LNCAP (cell line): Measurements from ENCODE around the gene CMBL.

Experiments
- CTCF ChIP-seq: fragments of 450-650 bp; IDR thresholded peaks from 2 replicates; pipeline ENCODE4 v1.5.1; 2017; ENCODE audit warnings: mild to moderate bottlenecking

Gene CMBL

GRCh38 chr5:10307206-10308148 lies at the start of gene CMBL:
TSS of gene CMBL (minus strand) at chr5:10307902. CDS start at chr5:10290762, 17,140 bp downstream.
- TF ChIP-seq CTCF = no peak

GRCh38 chr5:10355071-10355889 lies 47.6 kb upstream of the CMBL start:
- TF ChIP-seq CTCF = no peak

GRCh38 chr5:10354048-10354872 lies 46.6 kb upstream of the CMBL start:
- TF ChIP-seq CTCF = no peak

- TF ChIP-seq CTCF = no peak
These were observed 45.7 kb upstream of the CMBL start, which contains the start of gene MARCHF6 for GRCh38 chr5:10353241-10354047. TSS of gene MARCHF6 (plus strand) at chr5:10353695. CDS start at chr5:10353899, 204 bp downstream.

GRCh38 chr5:10352430-10353240 lies 44.9 kb upstream of the CMBL start:
- no peak for TF ChIP-seq CTCF

- no peak for TF ChIP-seq CTCF
These were observed 44.2 kb upstream of the CMBL start for GRCh38 chr5:10351919-10352318.
